Loucy (cell line): ENCODE data around the gene TREML1.

Experiments
- H2AFZ ChIP-seq: fragments of 200-600 bp; sonication (generic); 2 replicates; pipeline ENCODE4 v1.6.0; 2016; ENCODE audit warnings: antibody characterized with exemption, mild to moderate bottlenecking, low read length, moderate library complexity
- H3F3A ChIP-seq: fragments of 200-600 bp; 2 replicates; pipeline ENCODE4 v1.6.0; 2016; ENCODE audit warnings: antibody characterized with exemption, low read depth, mild to moderate bottlenecking
- H3K27me3 ChIP-seq: fragments of 200-600 bp; sonication (generic); 2 replicates; pipeline ENCODE4 v1.6.1; 2014; ENCODE audit warnings: low read length, mild to moderate bottlenecking; ENCODE audit not compliant: insufficient read depth, poor library complexity, severe bottlenecking
- H3K36me3 ChIP-seq: fragments of 200-600 bp; sonication (generic); 2 replicates; pipeline ENCODE4 v1.6.1; 2016; ENCODE audit warnings: low read length; ENCODE audit not compliant: insufficient read depth
- H3K4me1 ChIP-seq: fragments of 200-600 bp; sonication (generic); 2 replicates; pipeline ENCODE4 v1.5.1; 2014; ENCODE audit warnings: low read length, mild to moderate bottlenecking; ENCODE audit not compliant: insufficient read depth, poor library complexity, severe bottlenecking
- H3K4me2 ChIP-seq: fragments of 200-600 bp; sonication (generic); 2 replicates; pipeline ENCODE4 v1.6.0; 2014; ENCODE audit warnings: antibody characterized with exemption, low read length, low read depth, mild to moderate bottlenecking; ENCODE audit not compliant: poor library complexity, severe bottlenecking
- H3K4me3 ChIP-seq: fragments of 200-600 bp; sonication (generic); 2 replicates; pipeline ENCODE4 v1.5.1; 2014; ENCODE audit warnings: low read length, mild to moderate bottlenecking, mixed read lengths; ENCODE audit not compliant: poor library complexity, severe bottlenecking
- H3K79me2 ChIP-seq: fragments of 200-600 bp; sonication (generic); 2 replicates; pipeline ENCODE4 v1.6.1; 2014; ENCODE audit warnings: low read length; ENCODE audit not compliant: insufficient read depth
- H3K9ac ChIP-seq: fragments of 200-600 bp; sonication (generic); 2 replicates; pipeline ENCODE4 v1.6.0; 2014; ENCODE audit warnings: mild to moderate bottlenecking, low read depth, low read length, moderate library complexity; ENCODE audit not compliant: poor library complexity, severe bottlenecking
- H3K9me2 ChIP-seq: fragments of 200-600 bp; sonication (generic); replicated peaks from 2 replicates; pipeline ENCODE4 v1.6.1; 2016; ENCODE audit warnings: low read depth, low read length, mixed read lengths
- H3K9me3 ChIP-seq: fragments of 200-600 bp; sonication (generic); 2 replicates; pipeline ENCODE4 v1.6.1; 2014; ENCODE audit warnings: mild to moderate bottlenecking, antibody characterized with exemption, low read length, low read depth; ENCODE audit not compliant: insufficient read depth
- H4K20me1 ChIP-seq: fragments of 200-600 bp; sonication (generic); 2 replicates; pipeline ENCODE4 v1.6.0; 2014; ENCODE audit warnings: antibody characterized with exemption, low read length, mild to moderate bottlenecking; ENCODE audit not compliant: insufficient read depth, poor library complexity, severe bottlenecking
- EZH2phosphoT487 ChIP-seq: fragments of 200-600 bp; IDR thresholded peaks from 2 replicates; pipeline ENCODE4 v1.6.1; 2018; ENCODE audit warnings: antibody characterized with exemption, mild to moderate bottlenecking, moderate library complexity, borderline replicate concordance
- TF ChIP-seq, protein P1 (sequence below): fragments of 200-600 bp; sonication (generic); conservative IDR thresholded peaks from 2 replicates; pipeline ENCODE4 v1.5.1; 2014; ENCODE audit warnings: mild to moderate bottlenecking, antibody characterized with exemption, low read length

TREML1 gene

DNA sequence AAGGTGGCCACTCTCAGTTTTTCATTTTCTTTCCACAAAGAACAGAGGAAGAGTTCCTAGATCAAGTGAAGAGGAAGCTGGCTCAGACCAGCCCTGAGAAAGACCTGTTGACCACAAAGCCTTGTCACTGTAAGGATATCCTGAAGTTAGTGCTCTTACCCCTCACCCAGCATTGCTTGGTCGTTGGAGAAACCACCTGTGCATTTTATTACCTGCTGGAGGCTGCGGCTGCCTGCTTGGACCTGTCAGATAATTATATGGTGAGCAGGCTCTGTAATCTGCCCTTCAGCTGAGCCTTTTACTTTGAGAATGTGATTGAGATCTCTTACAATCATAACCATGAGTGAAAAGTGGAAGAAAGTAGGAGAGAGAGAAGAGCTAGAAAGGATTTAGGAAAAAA lies 21.9 kb downstream of the TREML1 start:
- no peaks in the 10 kb centered on the region for H3K9me2 ChIP-seq
- H3K9me3 ChIP-seq: no peaks in the 10 kb centered on the region

DNA sequence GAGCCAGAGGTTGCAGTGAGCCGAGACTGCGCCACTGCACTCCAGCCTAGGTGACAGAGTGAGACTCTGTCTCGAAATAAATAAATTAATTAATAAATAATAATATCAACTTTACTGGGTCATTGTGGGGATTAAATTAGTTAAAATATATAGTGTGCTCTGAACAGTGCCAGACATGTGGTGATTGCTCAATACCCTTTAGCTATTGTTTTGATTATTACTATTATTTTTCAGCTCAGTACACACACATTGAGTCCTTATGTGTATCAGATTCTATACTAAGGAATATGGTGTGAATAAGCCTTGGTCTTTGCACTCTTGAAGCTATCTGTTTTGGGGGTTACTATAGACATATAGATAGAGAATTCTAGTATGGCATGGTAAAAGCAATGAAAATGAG lies 28.9 kb downstream of the TREML1 start:
- H3K79me2 ChIP-seq: no peaks in the 10 kb centered on the region
- no peak overlapping the region for H2AFZ ChIP-seq
- H3F3A ChIP-seq: no peaks in the 10 kb centered on the region
- H3K4me3 ChIP-seq: no peak overlapping the region
- no peaks in the 10 kb centered on the region for H3K9me3 ChIP-seq
- no peak overlapping the region for H3K4me2 ChIP-seq
- H4K20me1 ChIP-seq: no peaks in the 10 kb centered on the region
- H3K36me3 ChIP-seq: no peaks in the 10 kb centered on the region
- no peaks in the 10 kb centered on the region for H3K27me3 ChIP-seq
- H3K9me2 ChIP-seq: no peaks in the 10 kb centered on the region
- H3K4me1 ChIP-seq: no peaks in the 10 kb centered on the region
- no peak overlapping the region for H3K9ac ChIP-seq
- TF ChIP-seq, protein P1, sequence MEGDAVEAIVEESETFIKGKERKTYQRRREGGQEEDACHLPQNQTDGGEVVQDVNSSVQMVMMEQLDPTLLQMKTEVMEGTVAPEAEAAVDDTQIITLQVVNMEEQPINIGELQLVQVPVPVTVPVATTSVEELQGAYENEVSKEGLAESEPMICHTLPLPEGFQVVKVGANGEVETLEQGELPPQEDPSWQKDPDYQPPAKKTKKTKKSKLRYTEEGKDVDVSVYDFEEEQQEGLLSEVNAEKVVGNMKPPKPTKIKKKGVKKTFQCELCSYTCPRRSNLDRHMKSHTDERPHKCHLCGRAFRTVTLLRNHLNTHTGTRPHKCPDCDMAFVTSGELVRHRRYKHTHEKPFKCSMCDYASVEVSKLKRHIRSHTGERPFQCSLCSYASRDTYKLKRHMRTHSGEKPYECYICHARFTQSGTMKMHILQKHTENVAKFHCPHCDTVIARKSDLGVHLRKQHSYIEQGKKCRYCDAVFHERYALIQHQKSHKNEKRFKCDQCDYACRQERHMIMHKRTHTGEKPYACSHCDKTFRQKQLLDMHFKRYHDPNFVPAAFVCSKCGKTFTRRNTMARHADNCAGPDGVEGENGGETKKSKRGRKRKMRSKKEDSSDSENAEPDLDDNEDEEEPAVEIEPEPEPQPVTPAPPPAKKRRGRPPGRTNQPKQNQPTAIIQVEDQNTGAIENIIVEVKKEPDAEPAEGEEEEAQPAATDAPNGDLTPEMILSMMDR: no peak
- no peak for TF ChIP-seq EZH2phosphoT487

More for the DNA sequence above, 21.9 kb downstream of the TREML1 start:
- peaks cover 7% of the 10 kb centered on the region for H3K4me1 ChIP-seq
- H3F3A ChIP-seq: 0 out of 2 replicates have a peak, but pooled peaks cover 3% of the 10 kb centered on the region
- no peak overlapping the region for H3K4me2 ChIP-seq
- H3K27me3 ChIP-seq: no peaks in the 10 kb centered on the region
- H3K79me2 ChIP-seq: no peaks in the 10 kb centered on the region
- H2AFZ ChIP-seq: no peak overlapping the region
- H3K9ac ChIP-seq: no peak overlapping the region
- no peaks in the 10 kb centered on the region for H4K20me1 ChIP-seq
- TF ChIP-seq, protein P1: no peak
- no peak for TF ChIP-seq EZH2phosphoT487
- H3K36me3 ChIP-seq: no peaks in the 10 kb centered on the region
- no peak overlapping the region for H3K4me3 ChIP-seq

DNA sequence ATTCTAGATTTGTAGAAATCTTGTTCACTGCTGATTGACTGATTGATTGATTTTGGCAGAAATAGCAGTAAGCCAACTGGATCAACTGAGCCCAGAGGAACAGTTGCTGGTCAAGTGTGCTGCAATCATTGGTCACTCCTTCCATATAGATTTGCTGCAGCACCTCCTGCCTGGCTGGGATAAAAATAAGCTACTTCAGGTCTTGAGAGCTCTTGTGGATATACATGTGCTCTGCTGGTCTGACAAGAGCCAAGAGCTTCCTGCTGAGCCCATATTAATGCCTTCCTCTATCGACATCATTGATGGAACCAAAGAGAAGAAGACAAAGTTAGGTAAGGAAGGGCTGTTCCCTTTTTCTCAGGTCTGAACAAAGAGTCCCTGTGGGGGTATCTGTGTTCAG lies 31.2 kb downstream of the TREML1 start:
- Histone ChIP-seq H3K9me2 (no peaks in the 10 kb centered on the region), H2AFZ (no peak overlapping the region), H3K9me3 (no peaks in the 10 kb centered on the region), H3K4me1 (no peaks in the 10 kb centered on the region), H3K36me3 (no peaks in the 10 kb centered on the region), H4K20me1 (no peaks in the 10 kb centered on the region), H3K4me2 (no peak overlapping the region), H3K4me3 (no peak overlapping the region), H3K9ac (no peak overlapping the region), H3K79me2 (no peaks in the 10 kb centered on the region), H3K27me3 (no peaks in the 10 kb centered on the region), H3F3A (no peaks in the 10 kb centered on the region)
- TF ChIP-seq, protein P1: no peak
- no peak for TF ChIP-seq EZH2phosphoT487
